ENCODE results near the gene LDLRAD2.

GRCh38 chr1:21818656-21819055, 6.6 kb downstream of the LDLRAD2 start:
- TF ChIP-seq, protein P1, sequence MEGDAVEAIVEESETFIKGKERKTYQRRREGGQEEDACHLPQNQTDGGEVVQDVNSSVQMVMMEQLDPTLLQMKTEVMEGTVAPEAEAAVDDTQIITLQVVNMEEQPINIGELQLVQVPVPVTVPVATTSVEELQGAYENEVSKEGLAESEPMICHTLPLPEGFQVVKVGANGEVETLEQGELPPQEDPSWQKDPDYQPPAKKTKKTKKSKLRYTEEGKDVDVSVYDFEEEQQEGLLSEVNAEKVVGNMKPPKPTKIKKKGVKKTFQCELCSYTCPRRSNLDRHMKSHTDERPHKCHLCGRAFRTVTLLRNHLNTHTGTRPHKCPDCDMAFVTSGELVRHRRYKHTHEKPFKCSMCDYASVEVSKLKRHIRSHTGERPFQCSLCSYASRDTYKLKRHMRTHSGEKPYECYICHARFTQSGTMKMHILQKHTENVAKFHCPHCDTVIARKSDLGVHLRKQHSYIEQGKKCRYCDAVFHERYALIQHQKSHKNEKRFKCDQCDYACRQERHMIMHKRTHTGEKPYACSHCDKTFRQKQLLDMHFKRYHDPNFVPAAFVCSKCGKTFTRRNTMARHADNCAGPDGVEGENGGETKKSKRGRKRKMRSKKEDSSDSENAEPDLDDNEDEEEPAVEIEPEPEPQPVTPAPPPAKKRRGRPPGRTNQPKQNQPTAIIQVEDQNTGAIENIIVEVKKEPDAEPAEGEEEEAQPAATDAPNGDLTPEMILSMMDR (IDR thresholded peaks at IDR 0.05), result no peak
- TF ChIP-seq POLR2AphosphoS5 (IDR thresholded peaks at IDR 0.05), result no peak
